Skeletal muscle satellite cell (primary cell): ENCODE data around the gene FHDC1.

Experiments
- H3K27me3 ChIP-seq: 2 replicates; pipeline ENCODE4 v1.7.0; 2013; ENCODE audit warnings: low read length; ENCODE audit not compliant: control insufficient read depth, insufficient read depth
- H3K36me3 ChIP-seq: 2 replicates; pipeline ENCODE4 v1.7.0; 2013; ENCODE audit warnings: mild to moderate bottlenecking, control low read depth, low read length; ENCODE audit not compliant: insufficient read depth
- H3K4me1 ChIP-seq: 2 replicates; pipeline ENCODE4 v1.7.0; 2013; ENCODE audit warnings: low read length; ENCODE audit not compliant: control insufficient read depth, insufficient read depth
- H3K4me2 ChIP-seq: 2 replicates; pipeline ENCODE4 v1.7.0; 2013; ENCODE audit warnings: mild to moderate bottlenecking, low read length
- H3K4me3 ChIP-seq: 2 replicates; pipeline ENCODE4 v1.7.0; 2013; ENCODE audit warnings: low read length
- H3K9ac ChIP-seq: 2 replicates; pipeline ENCODE4 v1.7.0; 2013; ENCODE audit warnings: mild to moderate bottlenecking, low read depth, low read length, moderate library complexity
- H3K9me3 ChIP-seq: replicated peaks from 2 replicates; pipeline ENCODE4 v1.7.0; 2013; ENCODE audit warnings: mild to moderate bottlenecking, control low read depth, low read length

Gene FHDC1

GRCh38 chr4:153028535-153028934 lies 92.4 kb downstream of the FHDC1 start:
- Histone ChIP-seq H3K9me3 (no peaks in the 10 kb centered on the region), H3K4me3 (no peak overlapping the region), H3K9ac (no peak overlapping the region)

More at GRCh38 chr4:153028535-153028934, 92.4 kb downstream of the FHDC1 start:
- H3K36me3 ChIP-seq, result no peaks in the 10 kb centered on the region
- H3K27me3 ChIP-seq, result peaks cover 6% of the 10 kb centered on the region
- H3K4me2 ChIP-seq, result no peak overlapping the region
- H3K4me1 ChIP-seq, result no peaks in the 10 kb centered on the region
